Cerebellar cortex (tissue), 1 donor: Measurements from ENCODE around the gene ARMC2.
"Not testable (repeated sequence)": the region's sequence is repeated elsewhere in the genome, so short reads cannot be mapped to it uniquely, and the experiment has no call there.

ENCODE experiments used
- DNase-seq: peaks from one replicate; pipeline ENCODE4 v3.0.0-alpha.2; 2015; ENCODE audit warnings: low spot score

The ARMC2 gene

GRCh38 chr6:108848116-108848868 is at the start of gene ARMC2:
TSS of gene ARMC2 (plus strand) at chr6:108848422. CDS start at chr6:108854268, 5,846 bp downstream.
- peak; percentile 91 for DNase-seq

- peak; percentile 78 for DNase-seq
These were observed 49.4 kb upstream of the ARMC2 start for GRCh38 chr6:108798670-108799353.

- DNase-seq, result peak; percentile 54
These were observed 48.9 kb upstream of the ARMC2 start for GRCh38 chr6:108799354-108799717.

GRCh38 chr6:108799791-108800190 is 48.4 kb upstream of the ARMC2 start:
- DNase-seq, result no peak

- peak; percentile 65 for DNase-seq
These were observed 47.8 kb upstream of the ARMC2 start for GRCh38 chr6:108800427-108800864.

- no peak for DNase-seq
These were observed 46.9 kb upstream of the ARMC2 start for GRCh38 chr6:108801366-108801765.

GRCh38 chr6:108803982-108804490 is 44.2 kb upstream of the ARMC2 start:
- peak; percentile 96 for DNase-seq

GRCh38 chr6:108804956-108805355 is 43.3 kb upstream of the ARMC2 start:
- DNase-seq, result peak; percentile 86

GRCh38 chr6:108805611-108806167 is 42.5 kb upstream of the ARMC2 start:
- DNase-seq, result peak; percentile 64

GRCh38 chr6:108806171-108806570 is 42.1 kb upstream of the ARMC2 start:
- no peak for DNase-seq

- no peak for DNase-seq
These were observed 41.6 kb upstream of the ARMC2 start for GRCh38 chr6:108806665-108807064.

- DNase-seq, result no peak
These were observed 40.3 kb upstream of the ARMC2 start for GRCh38 chr6:108807928-108808327.

GRCh38 chr6:108809211-108809610 is 39.0 kb upstream of the ARMC2 start:
- DNase-seq, result no peak

- DNase-seq, result no peak
These were observed 38.1 kb upstream of the ARMC2 start for GRCh38 chr6:108810057-108810643.

- no peak for DNase-seq
These were observed 36.7 kb upstream of the ARMC2 start for GRCh38 chr6:108811490-108811889.

GRCh38 chr6:108813218-108813617 is 35.0 kb upstream of the ARMC2 start:
- DNase-seq, result not testable (repeated sequence)

GRCh38 chr6:108817276-108817675 is 30.9 kb upstream of the ARMC2 start:
- DNase-seq, result not testable (repeated sequence)

- DNase-seq, result no peak
These were observed 28.2 kb upstream of the ARMC2 start for GRCh38 chr6:108820006-108820405.

- no peak for DNase-seq
These were observed 25.8 kb upstream of the ARMC2 start for GRCh38 chr6:108822401-108822800.

- no peak for DNase-seq
These were observed 22.9 kb upstream of the ARMC2 start for GRCh38 chr6:108825326-108825725.

- peak; percentile 44 for DNase-seq
These were observed 17.1 kb upstream of the ARMC2 start for GRCh38 chr6:108831104-108831503.

GRCh38 chr6:108832738-108833137 is 15.5 kb upstream of the ARMC2 start:
- DNase-seq, result no peak
